GM20431 (cell line): Measurements from ENCODE around the gene DNAI7.

Experiments used
- in situ Hi-C: fragments of 300-500 bp; cut with MseI, MboI; formaldehyde crosslinking; loops from one replicate; pipeline ENCODE4 v1.15.0; 2020; ENCODE audit warnings: low sequenced_read_pairs; ENCODE audit not compliant: unreplicated experiment

The DNAI7 gene

DNA sequence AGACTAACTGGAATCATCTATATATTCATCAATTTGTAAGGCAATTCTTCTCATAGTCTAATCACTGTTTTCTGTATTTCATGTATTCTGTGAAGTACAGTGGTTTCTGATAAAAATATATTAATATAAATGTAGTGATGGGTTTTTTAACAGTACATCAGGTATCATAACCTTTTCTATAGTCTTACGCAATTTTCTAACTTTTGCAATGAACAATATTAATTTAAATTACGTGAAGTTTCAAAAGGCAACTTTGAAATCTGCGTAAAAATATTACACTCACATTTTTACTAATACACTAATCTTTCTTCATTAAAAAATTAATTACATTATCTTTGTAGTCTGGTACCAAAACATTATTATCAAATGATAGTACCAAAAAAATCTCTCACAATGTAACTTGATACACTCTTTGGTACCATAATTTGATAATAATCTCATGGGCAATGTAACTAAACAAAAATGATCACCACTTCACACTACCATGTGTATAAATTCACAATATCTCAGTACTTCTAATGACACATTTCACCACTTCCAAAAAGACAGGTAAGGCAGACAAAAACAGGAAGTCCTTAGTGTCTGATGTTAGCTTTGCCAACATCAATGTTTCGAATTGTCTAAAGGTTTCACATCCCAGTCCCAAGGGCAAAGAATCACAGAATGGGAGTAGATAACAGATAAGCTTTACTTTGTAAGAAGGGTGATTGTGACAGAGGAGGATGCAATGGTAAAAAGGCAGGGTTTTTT, 8.7 kb downstream of the DNAI7 start:
- in situ Hi-C loops, result no loop called here

- in situ Hi-C loops, result no loop called here
Observed at GRCh38 chr12:25184132-25184531, 10.8 kb downstream of the DNAI7 start.

DNA sequence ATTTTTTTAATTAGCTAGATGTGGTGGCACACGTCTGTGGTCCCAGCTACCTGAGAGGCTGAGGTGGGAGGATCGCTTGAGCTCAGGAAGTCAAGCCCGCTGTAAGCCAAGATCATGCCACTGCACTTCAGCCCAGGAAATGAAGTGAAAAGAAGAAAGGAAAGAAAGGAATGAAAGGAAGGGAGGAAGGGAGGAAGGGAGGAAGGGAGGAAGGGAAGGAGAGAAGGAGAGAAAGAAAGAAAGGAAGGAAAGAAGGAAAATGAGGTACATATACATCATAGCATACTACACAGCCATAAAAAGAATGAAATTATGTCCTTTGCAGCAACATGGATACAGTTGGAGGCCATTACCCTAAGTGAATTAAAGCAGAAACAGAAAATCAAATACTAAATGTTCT, 12.2 kb downstream of the DNAI7 start:
- in situ Hi-C loops, result no loop called here

GRCh38 chr12:25162866-25163265, 32.1 kb downstream of the DNAI7 start:
- in situ Hi-C loops, result no loop called here

DNA sequence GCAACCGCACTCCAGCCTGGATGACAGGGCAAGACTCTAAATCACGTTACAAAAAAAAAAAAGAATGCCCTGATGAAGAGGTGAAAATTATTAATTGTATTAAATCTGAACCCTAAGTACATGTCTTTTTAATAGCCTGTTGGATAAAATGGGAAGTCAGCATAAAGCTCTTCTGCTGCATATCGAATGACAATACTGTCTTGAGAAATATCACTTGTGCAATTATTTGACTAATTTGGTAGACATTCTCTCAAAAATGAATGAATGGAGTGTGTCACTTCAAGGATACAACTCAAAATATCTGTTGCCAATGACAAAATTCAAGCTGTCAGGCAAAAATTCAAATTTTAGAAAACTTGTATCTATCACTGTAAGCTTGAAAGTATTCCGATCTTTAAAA, 38.9 kb downstream of the DNAI7 start:
- in situ Hi-C loops, result no loop called here

- in situ Hi-C loops, result no loop called here
Observed at GRCh38 chr12:25155022-25155576, 39.9 kb downstream of the DNAI7 start.

DNA sequence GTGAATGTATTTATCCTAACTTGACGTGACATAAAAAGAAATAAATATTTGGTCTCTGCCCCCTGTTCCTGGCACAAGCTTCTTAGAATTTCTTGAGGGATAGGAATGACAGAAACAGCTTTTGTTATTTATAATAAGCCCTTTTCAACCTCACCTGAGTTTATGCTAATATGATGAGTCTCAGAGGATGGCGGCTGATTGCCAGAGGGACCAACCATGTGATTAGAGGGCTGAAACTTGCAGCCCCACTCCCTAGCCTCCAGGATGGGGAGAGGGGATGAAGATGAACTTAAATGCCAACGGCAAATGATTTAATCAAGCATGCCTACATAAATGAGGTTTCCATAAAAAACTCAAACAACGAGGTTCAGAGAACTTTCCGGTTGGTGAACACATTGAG, 42.9 kb downstream of the DNAI7 start:
- in situ Hi-C loops, result no loop called here

DNA sequence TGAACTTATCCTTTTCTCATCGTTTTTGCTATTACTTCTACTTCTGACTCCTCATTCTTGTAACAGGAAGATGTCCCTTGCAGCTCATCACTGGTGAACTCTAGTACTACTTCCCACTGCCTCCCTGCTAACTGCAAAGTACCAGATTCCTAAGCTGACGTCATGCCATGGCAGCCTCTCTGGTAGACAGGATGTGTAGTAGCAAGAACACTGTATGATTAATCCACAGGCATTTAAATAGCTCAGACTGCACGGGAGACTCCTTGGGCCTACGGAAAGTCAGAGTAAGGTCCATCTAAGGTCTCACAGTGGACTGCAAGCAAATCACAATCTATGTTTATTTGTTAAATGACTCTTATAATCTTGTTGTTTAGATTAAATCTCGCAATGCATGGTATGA, 43.5 kb downstream of the DNAI7 start:
- in situ Hi-C loops, result no loop called here

DNA sequence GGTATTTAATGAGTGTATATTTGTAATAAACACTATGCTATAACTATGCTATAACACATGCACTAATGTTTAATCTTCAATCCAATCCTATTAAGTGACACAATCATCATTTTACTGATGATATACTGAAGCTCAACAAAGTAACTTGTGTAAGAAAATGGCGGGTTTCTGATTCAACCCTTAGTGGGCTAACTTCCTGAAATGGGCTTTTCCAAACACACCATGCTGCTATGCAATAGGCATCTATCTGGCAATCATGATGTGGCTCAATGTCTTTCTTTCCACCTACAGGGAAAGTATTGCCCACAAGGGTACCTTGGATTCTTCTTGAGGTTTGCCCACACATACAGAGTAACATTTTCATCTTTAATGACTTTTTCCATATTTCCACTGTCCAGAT, 48.3 kb downstream of the DNAI7 start:
- in situ Hi-C loops, result no loop called here

GRCh38 chr12:25135531-25136154, 59.3 kb downstream of the DNAI7 start:
- in situ Hi-C loops, result no loop called here

DNA sequence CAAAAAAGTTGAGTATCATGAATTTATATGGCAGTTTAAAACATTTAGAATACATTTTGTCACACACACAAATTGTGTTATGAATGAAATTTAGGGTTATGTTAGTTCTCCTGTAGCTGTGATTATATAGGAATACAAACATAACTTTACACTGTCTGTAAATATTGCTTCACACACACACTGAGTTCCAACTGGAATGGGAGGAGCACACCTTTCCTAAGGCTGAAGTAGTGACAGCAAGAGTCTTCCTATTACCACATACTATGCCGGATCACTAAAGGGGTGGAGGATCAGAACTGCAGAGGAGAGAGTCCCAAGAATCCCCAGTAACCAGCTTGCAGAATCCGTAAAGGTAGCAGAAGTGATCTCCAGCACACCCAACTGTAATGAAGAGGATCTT, 63.7 kb downstream of the DNAI7 start:
- in situ Hi-C loops, result no loop called here

DNA sequence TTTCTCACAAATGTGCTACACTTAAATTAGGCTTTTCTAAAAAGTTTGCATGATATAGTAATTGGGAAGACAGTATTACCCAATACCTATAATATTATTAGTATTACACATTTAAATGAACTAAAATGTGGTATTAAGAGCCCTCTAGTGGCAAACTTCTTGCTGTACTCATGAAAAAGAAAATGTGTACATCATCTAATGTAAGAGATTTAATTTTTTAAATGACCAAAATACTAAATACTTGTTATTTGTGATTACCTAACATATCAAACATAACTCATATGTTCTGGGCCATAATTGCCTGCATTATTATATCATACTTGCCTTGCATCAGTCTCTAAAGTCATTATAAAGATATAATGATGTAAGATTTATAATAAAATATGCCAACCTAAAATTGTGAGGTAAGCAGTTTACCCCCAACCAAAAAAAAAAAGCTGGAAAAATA, 64.2 kb downstream of the DNAI7 start:
- in situ Hi-C loops, result no loop called here

- in situ Hi-C loops, result loop anchor here (5.0 kb wide), 1 partner anchor 134 kb away; no protein-coding TSS in a partner anchor
Observed at GRCh38 chr12:25126746-25127145, 68.2 kb downstream of the DNAI7 start.

GRCh38 chr12:25126101-25126500, 68.9 kb downstream of the DNAI7 start:
- in situ Hi-C loops, result loop anchor here (5.0 kb wide), 1 partner anchor 134 kb away; no protein-coding TSS in a partner anchor

GRCh38 chr12:25124493-25124892, 70.5 kb downstream of the DNAI7 start:
- in situ Hi-C loops, result no loop called here

DNA sequence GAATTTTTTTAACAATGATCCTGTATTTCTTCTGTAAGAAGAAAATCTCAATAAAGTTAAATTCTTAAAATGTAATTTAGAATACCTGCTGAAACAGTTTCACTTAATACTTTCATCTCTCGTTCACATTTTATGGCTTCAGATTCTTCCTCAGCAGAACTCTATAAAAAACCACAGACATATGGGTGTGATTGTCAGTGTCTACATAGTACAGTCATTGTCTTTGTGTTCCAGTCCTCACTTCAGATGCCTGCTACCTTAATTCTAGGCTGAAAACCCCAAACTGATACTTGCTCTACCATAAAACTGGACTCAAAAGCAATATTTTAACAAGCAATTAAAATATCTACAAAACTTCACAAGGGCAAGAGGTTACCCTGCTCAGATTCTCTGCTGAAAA, 71.8 kb downstream of the DNAI7 start:
- in situ Hi-C loops, result no loop called here

DNA sequence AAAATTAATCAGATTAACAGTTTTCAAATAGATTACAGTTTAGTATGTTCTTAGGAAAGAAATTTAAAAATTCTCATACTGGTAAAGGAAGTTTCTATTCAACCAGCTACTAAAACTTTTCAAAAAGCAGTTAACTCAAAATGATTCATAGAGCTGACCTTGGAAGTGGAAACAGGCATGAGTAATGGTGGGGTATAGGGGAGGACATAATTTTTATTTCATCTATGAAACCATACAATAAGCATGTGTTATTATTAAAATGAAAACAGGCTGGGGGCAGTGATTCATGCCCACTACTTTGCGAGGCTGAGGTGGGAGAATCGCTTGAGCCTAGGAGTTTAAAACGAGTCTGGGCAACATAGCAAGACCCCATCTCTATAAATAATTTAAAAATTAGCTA, 73.0 kb downstream of the DNAI7 start:
- in situ Hi-C loops, result no loop called here

GRCh38 chr12:25121110-25121509, 73.8 kb downstream of the DNAI7 start:
- in situ Hi-C loops, result no loop called here

DNA sequence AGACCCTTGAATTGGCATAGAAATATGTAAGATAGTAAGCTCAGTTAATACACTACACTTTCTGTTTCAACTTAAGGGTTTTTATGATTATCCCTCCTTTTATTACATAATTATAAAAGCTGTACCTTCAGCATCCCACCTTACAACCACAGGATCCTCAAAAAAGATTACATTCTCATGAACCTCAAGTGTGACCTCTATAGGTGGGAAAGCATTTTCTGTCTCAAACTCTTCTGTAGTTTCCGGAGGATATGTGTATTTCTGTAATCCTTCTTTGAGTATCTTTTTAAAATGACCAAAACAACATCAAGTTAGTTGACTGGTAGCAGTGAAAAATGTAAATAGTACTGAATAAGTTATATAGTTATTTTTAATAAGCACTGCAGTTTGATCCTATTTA, 75.9 kb downstream of the DNAI7 start:
- in situ Hi-C loops, result no loop called here

DNA sequence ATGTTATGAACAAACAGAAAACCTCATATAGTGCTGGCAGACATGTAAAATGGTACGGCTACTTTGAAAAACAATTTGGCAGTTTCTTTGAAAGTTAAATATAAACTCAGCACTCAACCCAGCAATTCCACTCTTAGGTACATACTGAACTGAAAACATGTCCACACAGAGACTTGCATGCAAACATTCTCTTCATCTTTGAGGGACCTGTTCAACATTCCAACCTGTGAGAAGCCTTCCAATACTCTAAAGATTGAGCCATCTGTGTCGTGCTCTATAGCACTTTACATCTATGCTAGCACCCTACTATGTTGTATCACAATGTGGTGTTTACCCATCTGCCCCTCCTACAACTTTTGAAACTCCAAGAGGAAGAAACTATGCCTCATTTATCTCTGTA, 79.3 kb downstream of the DNAI7 start:
- in situ Hi-C loops, result no loop called here

DNA sequence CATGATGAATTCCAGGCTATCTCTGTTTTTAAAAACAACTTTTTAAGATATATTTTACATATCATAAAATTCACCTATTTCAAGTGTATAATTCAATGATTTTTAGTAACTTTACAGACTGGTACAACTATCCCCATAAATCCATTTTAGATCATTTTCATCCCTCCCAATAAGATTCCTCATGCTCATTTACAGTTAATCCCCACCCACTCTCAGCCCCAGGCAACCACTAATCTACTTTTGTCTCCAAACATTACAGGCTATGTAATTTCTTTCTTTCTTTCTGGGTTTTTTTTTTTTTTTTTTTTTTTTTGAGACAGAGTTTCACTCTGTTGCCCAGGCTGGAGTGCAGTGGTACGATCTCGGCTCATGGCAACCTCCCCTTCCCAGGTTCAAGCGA, 81.3 kb downstream of the DNAI7 start:
- in situ Hi-C loops, result no loop called here
